GM12878 (cell line): ENCODE data around the gene DCTN2. TPM values are rescaled to one million over a fixed set of nuclear protein-coding genes. Genes with fewer than 3 reads are reported as not detected.

Source experiments
- ATAC-seq: fragments of 200-7000 bp; cut with Tn5 transposase; 3 replicates; pipeline ENCODE4 v1.9.1; 2020; ENCODE audit warnings: mild to moderate bottlenecking, moderate library complexity
- BruUV-seq: library from RNA; stranded (reverse); fragments of 400-500 nt; replicated peaks from 2 replicates; lab custom pipeline; 2021; lab: Mats Ljungman, UMichigan
- CTCF ChIA-PET: fragments of 300-600 bp; sonication (Branson Sonifier 250); formaldehyde crosslinking; extraction: SDS; loops from one replicate; lab custom pipeline; 2021; ENCODE audit warnings: inconsistent platforms; lab: Yijun Ruan, JAX
- POLR2A ChIA-PET: fragments of 350-600 bp; formaldehyde crosslinking; extraction: SDS; loops from one replicate; lab custom pipeline; 2021; ENCODE audit warnings: inconsistent platforms; lab: Charles Lee
- RAD21 ChIA-PET: fragments of 300-600 bp; sonication (Branson Sonifier 250); formaldehyde crosslinking; loops from one replicate; lab custom pipeline; 2023; ENCODE audit warnings: antibody characterized with exemption; ENCODE audit not compliant: unreplicated experiment; lab: Charles Lee
- SMC1A ChIA-PET: fragments of 300-600 bp; sonication (Branson Sonifier 250); formaldehyde crosslinking; loops from one replicate; lab custom pipeline; 2023; ENCODE audit not compliant: unreplicated experiment, uncharacterized antibody; lab: Charles Lee
- DNase-seq: peaks from one replicate; pipeline ENCODE4 v3.0.0-alpha.2; 2011; ENCODE audit warnings: low read depth, low spot score
- FAIRE-seq: peaks from 3 replicates; lab custom pipeline; 2011; peaks lifted over from hg19 to GRCh38; lab: Jason Lieb, UNC
- H2AFZ ChIP-seq: 2 replicates; pipeline ENCODE4 v1.6.0; 2011; ENCODE audit warnings: low read depth, low read length, control low read depth; ENCODE audit not compliant: control insufficient read depth
- H3K27ac ChIP-seq: 2 replicates; pipeline ENCODE4 v1.5.1; 2011; ENCODE audit warnings: control low read depth; ENCODE audit not compliant: control insufficient read depth, insufficient read depth
- H3K27me3 ChIP-seq, 2 experiments: replicated peaks in 1 of 2; 2 replicates each; pipeline versions ENCODE4 v1.6.0 to v1.6.1; 2011; ENCODE audit warnings: low read length in 1 of 2; ENCODE audit not compliant: control insufficient read depth in 2 of 2, insufficient read depth in 2 of 2
- H3K36me3 ChIP-seq, 2 experiments: 2 replicates each; pipeline ENCODE4 v1.5.1; 2011; ENCODE audit warnings: low read length in 1 of 2; ENCODE audit not compliant: control insufficient read depth in 2 of 2, insufficient read depth in 2 of 2
- H3K4me1 ChIP-seq: 2 replicates; pipeline ENCODE4 v1.6.1; 2011; ENCODE audit warnings: mild to moderate bottlenecking, low read length, moderate library complexity, mixed read lengths; ENCODE audit not compliant: control insufficient read depth, insufficient read depth
- H3K4me2 ChIP-seq: 2 replicates; pipeline ENCODE4 v1.6.0; 2011; ENCODE audit warnings: control low read depth; ENCODE audit not compliant: control insufficient read depth, insufficient read depth
- H3K4me3 ChIP-seq: fragments of 200-600 bp; sonication (generic); 2 replicates; pipeline ENCODE4 v1.5.1; 2016
- H3K79me2 ChIP-seq: 2 replicates; pipeline ENCODE4 v1.6.0; 2011; ENCODE audit warnings: low read length; ENCODE audit not compliant: control insufficient read depth, insufficient read depth
- H3K9ac ChIP-seq: 2 replicates; pipeline ENCODE4 v1.8.0; 2011; ENCODE audit warnings: low read length, control low read depth, mixed read lengths; ENCODE audit not compliant: control insufficient read depth, insufficient read depth
- H3K9me3 ChIP-seq: replicated peaks from 3 replicates; pipeline ENCODE4 v1.5.1; 2011; ENCODE audit warnings: mild to moderate bottlenecking, low read length; ENCODE audit not compliant: control insufficient read depth, insufficient read depth
- H4K20me1 ChIP-seq: 2 replicates; pipeline ENCODE4 v1.6.0; 2011; ENCODE audit not compliant: control insufficient read depth, insufficient read depth
- CREM ChIP-seq: IDR thresholded peaks from 2 replicates; pipeline ENCODE4 v1.6.1; 2014; ENCODE audit warnings: antibody characterized with exemption, low read depth
- ETV6 ChIP-seq, 2 experiments: fragments of 450-650 bp in 1 of 2; IDR thresholded peaks in 1 of 2; conservative IDR thresholded peaks in 1 of 2; 2 replicates each; pipeline ENCODE4 v1.6.1; 2014; ENCODE audit warnings: antibody characterized with exemption in 1 of 2, borderline replicate concordance in 1 of 2, low read depth in 1 of 2, mild to moderate bottlenecking in 1 of 2, moderate library complexity in 1 of 2
- HDAC2 ChIP-seq: fragments of 200-600 bp; sonication (generic); IDR thresholded peaks from 2 replicates; pipeline ENCODE4 v1.6.1; 2017
- HDAC6 ChIP-seq: fragments of 200-600 bp; sonication (generic); IDR thresholded peaks from one replicate; pipeline ENCODE4 v1.8.0; 2017; ENCODE audit warnings: antibody characterized with exemption; ENCODE audit not compliant: unreplicated experiment
- KAT2A ChIP-seq: conservative IDR thresholded peaks from 2 replicates; pipeline ENCODE4 v1.6.1; 2011; ENCODE audit warnings: low read depth, low read length; ENCODE audit not compliant: control insufficient read depth
- KDM1A ChIP-seq: fragments of 200-600 bp; sonication (generic); IDR thresholded peaks from 2 replicates; pipeline ENCODE4 v1.6.1; 2016; ENCODE audit warnings: borderline replicate concordance
- MYB ChIP-seq: fragments of 150-350 bp; IDR thresholded peaks from 2 replicates; pipeline ENCODE4 v1.6.1; 2014; ENCODE audit warnings: mild to moderate bottlenecking, low read depth, low read length, borderline replicate concordance
- NFYA ChIP-seq: IDR thresholded peaks from 2 replicates; pipeline ENCODE4 v1.6.1; 2011; ENCODE audit warnings: low read depth, mild to moderate bottlenecking, low read length, improper control_type of control experiment, borderline replicate concordance
- RUNX3 ChIP-seq: IDR thresholded peaks from 2 replicates; pipeline ENCODE4 v1.6.1; 2012; ENCODE audit warnings: low read length, inconsistent platforms
- ZNF217 ChIP-seq: fragments of 450-650 bp; IDR thresholded peaks from 2 replicates; pipeline ENCODE4 v1.6.1; 2017; ENCODE audit warnings: antibody characterized with exemption, mild to moderate bottlenecking
- ZNF274 ChIP-seq: IDR thresholded peaks from one replicate; pipeline ENCODE4 v1.8.0; 2011; ENCODE audit not compliant: insufficient read length, insufficient read depth
- WGBS: methylation state at CpG from one replicate; pipeline ENCODE4 v1.1.6; 2016; ENCODE audit warnings: low lambda C conversion rate; ENCODE audit not compliant: insufficient replicate concordance, insufficient coverage; ENCODE audit errors: missing lambda C conversion rate; 5-methylcytosine and 5-hydroxymethylcytosine counted together
- in situ Hi-C: fragments of 300-500 bp; cut with MboI; formaldehyde crosslinking; loops from 9 replicates; pipeline ENCODE4 v1.14.3; 2018; ENCODE audit warnings: mixed read lengths
- intact Hi-C: fragments of 100-400 bp; cut with micrococcal nuclease; formaldehyde crosslinking; loops from one replicate; pipeline ENCODE4 v1.14.2; 2022; ENCODE audit not compliant: unreplicated experiment
- polyA plus RNA-seq, 11 experiments: library from polyadenylated mRNA; depleted of rRNA in 4 of 11; unstranded in 6 of 11; stranded (reverse) in 5 of 11; fragments of >200 nt; fragmentation: Nextera tagmentation in 4 of 11; fragmentation: Illumina TruSeq in 1 of 11; extraction: Ambion mirVana in 4 of 11; extraction: Trizol in 1 of 11; gene quantifications; 1 replicate in 1 of 11; 2 replicates in 10 of 11; pipeline versions ENCODE4 v1.2.1 to v1.2.3, GENCODE V29; 2011 to 2016; ENCODE audit warnings: inconsistent platforms in 2 of 11, missing spikeins in 2 of 11, low read depth in 1 of 11
- total RNA-seq, 4 experiments: library from RNA; depleted of rRNA in 3 of 4; stranded (reverse); fragments of >200 nt in 3 of 4; fragmentation: Illumina TruSeq in 1 of 4; extraction: Trizol in 1 of 4; gene quantifications; 2 replicates each; pipeline versions ENCODE4 v1.2.1 to v1.2.3, GENCODE V29; 2013 to 2021
- TF ChIP-seq, protein P1 (sequence below): fragments of 450-650 bp; IDR thresholded peaks from 2 replicates; pipeline ENCODE4 v1.6.1; 2016; ENCODE audit warnings: mild to moderate bottlenecking
- TF ChIP-seq, protein P2 (sequence below): fragments of 450-650 bp; IDR thresholded peaks from 2 replicates; pipeline ENCODE4 v1.6.1; 2016; ENCODE audit warnings: mild to moderate bottlenecking, moderate library complexity, borderline replicate concordance
- TF ChIP-seq, protein P3 (sequence below): IDR thresholded peaks from 2 replicates; pipeline ENCODE4 v1.6.1; 2011; ENCODE audit warnings: low read depth, low read length, improper control_type of control experiment, borderline replicate concordance

The DCTN2 gene
- total and polyA plus RNA-seq, 10 of the 15 experiments (the other 5 are each of a cell fraction or from before 2014, with no cell fraction given) = 32.3 to 171 (median 100) TPM

DNA sequence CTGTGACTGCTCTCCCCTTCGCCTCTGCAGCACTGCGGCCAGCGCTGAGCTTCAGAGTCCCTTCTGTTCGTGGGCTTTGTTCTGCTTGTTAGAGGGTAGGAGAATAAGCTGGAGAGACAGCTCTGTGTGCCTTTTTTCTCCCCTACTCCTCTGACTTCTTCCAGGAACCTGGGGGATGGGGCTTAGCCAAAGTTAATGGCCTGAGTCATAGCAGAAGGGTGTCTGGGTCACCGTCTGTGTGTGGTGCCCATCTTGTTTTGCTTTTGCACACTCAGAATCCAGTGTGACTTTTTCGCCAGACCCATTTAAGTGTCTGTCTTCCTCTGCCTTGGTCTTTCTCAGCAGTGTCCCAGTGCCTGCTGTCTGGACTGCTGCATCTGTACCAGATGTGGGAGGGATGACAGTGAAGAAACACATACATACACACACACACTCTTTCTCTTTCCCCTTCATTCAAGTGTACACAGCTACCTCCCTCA lies 5.9 kb upstream of the DCTN2 start:
- WGBS = 41% methylated on average over 6 of the region's 6 CpGs
- H3K27me3 ChIP-seq = peaks cover 0 to 3% of the 10 kb centered on the region in 2 experiments; a peak in 2 of 4 replicates
- no peak overlapping the region for H3K4me3 ChIP-seq
- no peak overlapping the region for H3K27ac ChIP-seq
- RAD21 ChIA-PET = no interaction called here
- BruUV-seq = no TSS peak
- H3K4me1 ChIP-seq = 0 out of 2 replicates have a peak, but pooled peaks cover 2% of the 10 kb centered on the region
- no peak overlapping the region for H3K9ac ChIP-seq
- no peak overlapping the region; the same call in 1 of the 2 replicates for H2AFZ ChIP-seq
- no peak for TF ChIP-seq RUNX3
- TF ChIP-seq MYB = no peak
- no peak for TF ChIP-seq KDM1A
- TF ChIP-seq HDAC6 = no peak
- no peak for TF ChIP-seq ZNF217
- no peak for TF ChIP-seq KAT2A
- TF ChIP-seq NFYA = no peak
- no peak for TF ChIP-seq HDAC2
- no peak for TF ChIP-seq ZNF274
- TF ChIP-seq, protein P1, sequence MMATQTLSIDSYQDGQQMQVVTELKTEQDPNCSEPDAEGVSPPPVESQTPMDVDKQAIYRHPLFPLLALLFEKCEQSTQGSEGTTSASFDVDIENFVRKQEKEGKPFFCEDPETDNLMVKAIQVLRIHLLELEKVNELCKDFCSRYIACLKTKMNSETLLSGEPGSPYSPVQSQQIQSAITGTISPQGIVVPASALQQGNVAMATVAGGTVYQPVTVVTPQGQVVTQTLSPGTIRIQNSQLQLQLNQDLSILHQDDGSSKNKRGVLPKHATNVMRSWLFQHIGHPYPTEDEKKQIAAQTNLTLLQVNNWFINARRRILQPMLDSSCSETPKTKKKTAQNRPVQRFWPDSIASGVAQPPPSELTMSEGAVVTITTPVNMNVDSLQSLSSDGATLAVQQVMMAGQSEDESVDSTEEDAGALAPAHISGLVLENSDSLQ = no peak
- TF ChIP-seq, protein P2, sequence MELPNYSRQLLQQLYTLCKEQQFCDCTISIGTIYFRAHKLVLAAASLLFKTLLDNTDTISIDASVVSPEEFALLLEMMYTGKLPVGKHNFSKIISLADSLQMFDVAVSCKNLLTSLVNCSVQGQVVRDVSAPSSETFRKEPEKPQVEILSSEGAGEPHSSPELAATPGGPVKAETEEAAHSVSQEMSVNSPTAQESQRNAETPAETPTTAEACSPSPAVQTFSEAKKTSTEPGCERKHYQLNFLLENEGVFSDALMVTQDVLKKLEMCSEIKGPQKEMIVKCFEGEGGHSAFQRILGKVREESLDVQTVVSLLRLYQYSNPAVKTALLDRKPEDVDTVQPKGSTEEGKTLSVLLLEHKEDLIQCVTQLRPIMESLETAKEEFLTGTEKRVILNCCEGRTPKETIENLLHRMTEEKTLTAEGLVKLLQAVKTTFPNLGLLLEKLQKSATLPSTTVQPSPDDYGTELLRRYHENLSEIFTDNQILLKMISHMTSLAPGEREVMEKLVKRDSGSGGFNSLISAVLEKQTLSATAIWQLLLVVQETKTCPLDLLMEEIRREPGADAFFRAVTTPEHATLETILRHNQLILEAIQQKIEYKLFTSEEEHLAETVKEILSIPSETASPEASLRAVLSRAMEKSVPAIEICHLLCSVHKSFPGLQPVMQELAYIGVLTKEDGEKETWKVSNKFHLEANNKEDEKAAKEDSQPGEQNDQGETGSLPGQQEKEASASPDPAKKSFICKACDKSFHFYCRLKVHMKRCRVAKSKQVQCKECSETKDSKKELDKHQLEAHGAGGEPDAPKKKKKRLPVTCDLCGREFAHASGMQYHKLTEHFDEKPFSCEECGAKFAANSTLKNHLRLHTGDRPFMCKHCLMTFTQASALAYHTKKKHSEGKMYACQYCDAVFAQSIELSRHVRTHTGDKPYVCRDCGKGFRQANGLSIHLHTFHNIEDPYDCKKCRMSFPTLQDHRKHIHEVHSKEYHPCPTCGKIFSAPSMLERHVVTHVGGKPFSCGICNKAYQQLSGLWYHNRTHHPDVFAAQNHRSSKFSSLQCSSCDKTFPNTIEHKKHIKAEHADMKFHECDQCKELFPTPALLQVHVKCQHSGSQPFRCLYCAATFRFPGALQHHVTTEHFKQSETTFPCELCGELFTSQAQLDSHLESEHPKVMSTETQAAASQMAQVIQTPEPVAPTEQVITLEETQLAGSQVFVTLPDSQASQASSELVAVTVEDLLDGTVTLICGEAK = no peak
- no peak for TF ChIP-seq CREM
- TF ChIP-seq, protein P3, sequence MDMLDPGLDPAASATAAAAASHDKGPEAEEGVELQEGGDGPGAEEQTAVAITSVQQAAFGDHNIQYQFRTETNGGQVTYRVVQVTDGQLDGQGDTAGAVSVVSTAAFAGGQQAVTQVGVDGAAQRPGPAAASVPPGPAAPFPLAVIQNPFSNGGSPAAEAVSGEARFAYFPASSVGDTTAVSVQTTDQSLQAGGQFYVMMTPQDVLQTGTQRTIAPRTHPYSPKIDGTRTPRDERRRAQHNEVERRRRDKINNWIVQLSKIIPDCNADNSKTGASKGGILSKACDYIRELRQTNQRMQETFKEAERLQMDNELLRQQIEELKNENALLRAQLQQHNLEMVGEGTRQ = no peak
- no peak for TF ChIP-seq ETV6 (conservative IDR thresholded peaks at IDR 0.05 in 1 of 2, IDR thresholded peaks at IDR 0.05 in 1 of 2; ENCODE audit: borderline replicate concordance in 1 of 2, low read depth in 1 of 2)
- FAIRE-seq (no peak), ATAC-seq (no peak), DNase-seq (no peak)
- POLR2A ChIA-PET = interaction anchor here (0.6 kb wide), 1 partner anchor 253 kb away, joined by 3 read pairs; no protein-coding TSS in a partner anchor
- H4K20me1 ChIP-seq = no peaks in the 10 kb centered on the region
- no peaks in the 10 kb centered on the region for H3K9me3 ChIP-seq
- no peak overlapping the region for H3K4me2 ChIP-seq
- H3K79me2 ChIP-seq = no peaks in the 10 kb centered on the region
- CTCF ChIA-PET = interaction anchor here (1.0 to 1.8 kb wide), 6 partner anchors 9 to 98 kb away, joined by 3 to 9 read pairs (median 4); partner anchors contain the start of gene INHBE
- SMC1A ChIA-PET = no interaction called here
- H3K36me3 ChIP-seq = no peaks in the 10 kb centered on the region
- intact Hi-C loops (no loop called here), in situ Hi-C loops (no loop called here)
